ENCODE results near the gene TPSB2.

The TPSB2 gene

DNA sequence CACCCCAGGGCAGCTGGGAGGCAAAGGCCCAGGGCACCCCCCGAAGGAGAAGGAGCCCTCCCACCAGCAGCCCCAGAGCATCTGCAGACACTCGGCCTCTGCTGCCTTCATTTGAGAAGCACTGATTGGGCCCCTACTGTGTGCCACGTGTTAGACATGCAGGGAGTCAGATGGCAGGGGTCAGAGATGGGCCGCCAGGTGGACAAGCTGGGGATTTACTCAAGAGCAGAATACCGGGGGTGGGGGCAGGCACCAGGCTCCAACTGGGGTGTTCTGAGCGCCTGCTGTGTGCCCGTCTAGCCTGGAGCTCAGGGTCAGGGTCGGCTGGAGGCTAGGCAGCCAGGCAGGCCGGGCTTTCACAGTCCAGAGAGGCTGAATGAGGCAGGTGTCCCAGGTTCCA, 23.7 kb downstream of the TPSB2 start:
- H3K27ac ChIP-seq (ENCODE audit: low read length, poor library complexity, severe bottlenecking): no peak overlapping the region
- no peaks in the 10 kb centered on the region for H3K9me3 ChIP-seq (ENCODE audit: control insufficient read depth, low read length)
- H2BK120ac ChIP-seq (ENCODE audit: low read depth, low read length): no peak overlapping the region
- 78% methylated on average over 9 of the region's 9 CpGs for WGBS
- no peak overlapping the region for H3K23ac ChIP-seq (ENCODE audit: low read length in 2 of 2)
- no peak overlapping the region for H4K91ac ChIP-seq (ENCODE audit: low read length)
- no peak overlapping the region for H2BK15ac ChIP-seq (ENCODE audit: low read depth, poor library complexity, severe bottlenecking)
- no peak overlapping the region for H4K8ac ChIP-seq (ENCODE audit: low read length)
- no peak overlapping the region for H3K4me3 ChIP-seq (ENCODE audit: insufficient read depth in 1 of 2, low read depth in 1 of 2, low read length in 2 of 2)
- no peak overlapping the region for H3K4ac ChIP-seq (ENCODE audit: low read depth in 1 of 2, low read length in 2 of 2)
- H3K9ac ChIP-seq (ENCODE audit: low read length): no peak overlapping the region
- no peak overlapping the region for H2AFZ ChIP-seq (ENCODE audit: low read depth, low read length)
- H3K79me1 ChIP-seq (replicated peaks; ENCODE audit: low read length, poor library complexity, severe bottlenecking): no peaks in the 10 kb centered on the region
- H3K4me1 ChIP-seq (ENCODE audit: control insufficient read depth, insufficient read depth, low read depth, low read length): no peaks in the 10 kb centered on the region
- H3K36me3 ChIP-seq (ENCODE audit: control insufficient read depth in 1 of 2, insufficient read depth in 2 of 2, low read depth in 1 of 2, low read length in 2 of 2): peaks cover 0 to 2% of the 10 kb centered on the region in 2 experiments
- H3K18ac ChIP-seq (ENCODE audit: low read depth in 1 of 2, low read length in 2 of 2): no peak overlapping the region
- peaks cover 0 to 3% of the 10 kb centered on the region in 2 experiments for H3K27me3 ChIP-seq (ENCODE audit: control insufficient read depth in 1 of 2, insufficient read depth in 1 of 2, low read length in 2 of 2)
- no peak overlapping the region for H3K14ac ChIP-seq (ENCODE audit: low read length in 2 of 2)
- H2BK12ac ChIP-seq (ENCODE audit: low read length in 2 of 2): no peak overlapping the region
- H2AK5ac ChIP-seq (ENCODE audit: low read length, severe bottlenecking): no peak overlapping the region
- H3K4me2 ChIP-seq (ENCODE audit: low read length, poor library complexity, severe bottlenecking): no peak overlapping the region
- DNase-seq: no peak
- H2BK5ac ChIP-seq (ENCODE audit: low read depth, low read length, poor library complexity, severe bottlenecking): no peak overlapping the region

DNA sequence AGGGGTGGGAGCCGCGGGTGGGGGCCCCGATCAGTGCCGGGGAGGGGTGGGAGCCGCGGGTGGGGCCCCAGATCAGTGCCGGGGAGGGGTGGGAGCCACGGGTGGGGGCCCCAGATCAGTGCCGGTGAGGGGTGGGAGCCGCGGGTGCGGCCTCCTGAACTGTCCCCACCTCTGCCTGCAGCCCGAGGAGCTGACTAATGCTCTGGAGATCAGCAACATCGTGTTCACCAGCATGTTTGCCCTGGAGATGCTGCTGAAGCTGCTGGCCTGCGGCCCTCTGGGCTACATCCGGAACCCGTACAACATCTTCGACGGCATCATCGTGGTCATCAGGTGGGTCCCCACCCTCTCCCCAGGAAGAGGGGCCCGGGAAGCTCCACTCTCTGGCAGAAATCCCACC, 25.1 kb downstream of the TPSB2 start:
- H3K27me3 ChIP-seq (ENCODE audit: control insufficient read depth in 1 of 2, insufficient read depth in 1 of 2, low read length in 2 of 2): peaks cover 0 to 3% of the 10 kb centered on the region in 2 experiments
- H2AK5ac ChIP-seq (ENCODE audit: low read length, severe bottlenecking): no peak overlapping the region
- H4K91ac ChIP-seq (ENCODE audit: low read length): no peak overlapping the region
- H3K4me2 ChIP-seq (ENCODE audit: low read length, poor library complexity, severe bottlenecking): no peak overlapping the region
- no peak overlapping the region for H3K14ac ChIP-seq (ENCODE audit: low read length in 2 of 2)
- no peak overlapping the region for H2BK15ac ChIP-seq (ENCODE audit: low read depth, poor library complexity, severe bottlenecking)
- no peaks in the 10 kb centered on the region for H3K79me1 ChIP-seq (replicated peaks; ENCODE audit: low read length, poor library complexity, severe bottlenecking)
- peaks cover 0 to 2% of the 10 kb centered on the region in 2 experiments for H3K36me3 ChIP-seq (ENCODE audit: control insufficient read depth in 1 of 2, insufficient read depth in 2 of 2, low read depth in 1 of 2, low read length in 2 of 2)
- H3K4me3 ChIP-seq (ENCODE audit: insufficient read depth in 1 of 2, low read depth in 1 of 2, low read length in 2 of 2): no peak overlapping the region
- H2BK12ac ChIP-seq (ENCODE audit: low read length in 2 of 2): no peak overlapping the region
- no peak overlapping the region for H2AFZ ChIP-seq (ENCODE audit: low read depth, low read length)
- H2BK5ac ChIP-seq (ENCODE audit: low read depth, low read length, poor library complexity, severe bottlenecking): no peak overlapping the region
- DNase-seq: no peak
- H3K9me3 ChIP-seq (ENCODE audit: control insufficient read depth, low read length): no peaks in the 10 kb centered on the region
- no peak overlapping the region for H3K9ac ChIP-seq (ENCODE audit: low read length)
- 93% methylated on average over 14 of the region's 21 CpGs for WGBS
- no peak overlapping the region for H3K27ac ChIP-seq (ENCODE audit: low read length, poor library complexity, severe bottlenecking)
- H3K23ac ChIP-seq (ENCODE audit: low read length in 2 of 2): no peak overlapping the region
- no peak overlapping the region for H4K8ac ChIP-seq (ENCODE audit: low read length)
- no peaks in the 10 kb centered on the region for H3K4me1 ChIP-seq (ENCODE audit: control insufficient read depth, insufficient read depth, low read depth, low read length)
- H3K18ac ChIP-seq (ENCODE audit: low read depth in 1 of 2, low read length in 2 of 2): no peak overlapping the region
- H3K4ac ChIP-seq (ENCODE audit: low read depth in 1 of 2, low read length in 2 of 2): no peak overlapping the region
- no peak overlapping the region for H2BK120ac ChIP-seq (ENCODE audit: low read depth, low read length)

DNA sequence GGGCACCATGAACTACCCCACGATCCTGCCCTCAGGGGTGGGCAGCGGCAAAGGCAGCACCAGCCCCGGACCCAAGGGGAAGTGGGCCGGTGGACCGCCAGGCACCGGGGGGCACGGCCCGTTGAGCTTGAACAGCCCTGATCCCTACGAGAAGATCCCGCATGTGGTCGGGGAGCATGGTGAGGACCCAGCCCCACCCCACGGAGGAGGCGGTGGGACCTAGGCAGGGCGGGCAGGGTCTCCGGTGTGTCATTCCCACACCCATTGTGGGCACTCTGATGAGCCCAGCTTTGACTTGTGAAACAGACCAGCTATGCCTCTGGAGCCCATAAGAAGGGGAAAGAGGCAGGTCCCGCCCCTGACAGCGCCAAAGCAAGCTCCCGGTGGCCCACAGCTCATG, 27.7 kb downstream of the TPSB2 start:
- H2BK5ac ChIP-seq (ENCODE audit: low read depth, low read length, poor library complexity, severe bottlenecking): no peak overlapping the region
- peaks cover 0 to 2% of the 10 kb centered on the region in 2 experiments for H3K36me3 ChIP-seq (ENCODE audit: control insufficient read depth in 1 of 2, insufficient read depth in 2 of 2, low read depth in 1 of 2, low read length in 2 of 2)
- H3K4me3 ChIP-seq (ENCODE audit: insufficient read depth in 1 of 2, low read depth in 1 of 2, low read length in 2 of 2): no peak overlapping the region
- no peak overlapping the region for H2BK120ac ChIP-seq (ENCODE audit: low read depth, low read length)
- WGBS: 90% methylated on average over 18 of the region's 18 CpGs
- no peak overlapping the region for H3K18ac ChIP-seq (ENCODE audit: low read depth in 1 of 2, low read length in 2 of 2)
- H3K27me3 ChIP-seq (ENCODE audit: control insufficient read depth in 1 of 2, insufficient read depth in 1 of 2, low read length in 2 of 2): peaks cover 5 to 6% of the 10 kb centered on the region in 2 experiments
- no peaks in the 10 kb centered on the region for H3K79me1 ChIP-seq (replicated peaks; ENCODE audit: low read length, poor library complexity, severe bottlenecking)
- H3K4me2 ChIP-seq (ENCODE audit: low read length, poor library complexity, severe bottlenecking): no peak overlapping the region
- H3K4ac ChIP-seq (ENCODE audit: low read depth in 1 of 2, low read length in 2 of 2): no peak overlapping the region
- no peak overlapping the region for H2BK15ac ChIP-seq (ENCODE audit: low read depth, poor library complexity, severe bottlenecking)
- no peak overlapping the region for H2BK12ac ChIP-seq (ENCODE audit: low read length in 2 of 2)
- no peak overlapping the region for H3K14ac ChIP-seq (ENCODE audit: low read length in 2 of 2)
- no peak overlapping the region for H2AFZ ChIP-seq (ENCODE audit: low read depth, low read length)
- H4K91ac ChIP-seq (ENCODE audit: low read length): no peak overlapping the region
- no peak overlapping the region for H4K8ac ChIP-seq (ENCODE audit: low read length)
- H3K4me1 ChIP-seq (ENCODE audit: control insufficient read depth, insufficient read depth, low read depth, low read length): no peaks in the 10 kb centered on the region
- H3K23ac ChIP-seq (ENCODE audit: low read length in 2 of 2): no peak overlapping the region
- H3K9ac ChIP-seq (ENCODE audit: low read length): no peak overlapping the region
- no peak overlapping the region for H2AK5ac ChIP-seq (ENCODE audit: low read length, severe bottlenecking)
- H3K27ac ChIP-seq (ENCODE audit: low read length, poor library complexity, severe bottlenecking): no peak overlapping the region
- DNase-seq: no peak
- no peaks in the 10 kb centered on the region for H3K9me3 ChIP-seq (ENCODE audit: control insufficient read depth, low read length)

DNA sequence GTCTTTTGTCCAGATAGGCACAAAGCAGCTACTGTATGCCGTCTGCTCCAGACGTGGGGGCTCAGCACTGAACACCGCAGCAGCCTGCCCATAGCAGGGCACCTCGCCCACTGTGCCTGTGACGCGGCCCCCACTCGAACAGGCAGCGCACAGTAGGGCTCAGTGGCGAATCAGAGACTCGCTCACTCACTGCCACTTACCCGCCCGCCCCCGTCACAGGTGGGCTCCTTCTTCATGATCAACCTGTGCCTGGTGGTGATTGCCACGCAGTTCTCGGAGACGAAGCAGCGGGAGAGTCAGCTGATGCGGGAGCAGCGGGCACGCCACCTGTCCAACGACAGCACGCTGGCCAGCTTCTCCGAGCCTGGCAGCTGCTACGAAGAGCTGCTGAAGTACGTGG, 28.5 kb downstream of the TPSB2 start:
- H3K4ac ChIP-seq (ENCODE audit: low read depth in 1 of 2, low read length in 2 of 2): no peak overlapping the region
- 90% methylated on average over 22 of the region's 25 CpGs for WGBS

More for the DNA sequence above, 28.5 kb downstream of the TPSB2 start:
- no peak overlapping the region for H4K91ac ChIP-seq (ENCODE audit: low read length)
- no peak overlapping the region for H3K23ac ChIP-seq (ENCODE audit: low read length in 2 of 2)
- H3K27me3 ChIP-seq (ENCODE audit: control insufficient read depth in 1 of 2, insufficient read depth in 1 of 2, low read length in 2 of 2): peaks cover 5 to 12% of the 10 kb centered on the region in 2 experiments
- H3K36me3 ChIP-seq (ENCODE audit: control insufficient read depth in 1 of 2, insufficient read depth in 2 of 2, low read depth in 1 of 2, low read length in 2 of 2): peaks cover 0 to 2% of the 10 kb centered on the region in 2 experiments
- H2AK5ac ChIP-seq (ENCODE audit: low read length, severe bottlenecking): no peak overlapping the region
- H3K9ac ChIP-seq (ENCODE audit: low read length): no peak overlapping the region
- no peaks in the 10 kb centered on the region for H3K9me3 ChIP-seq (ENCODE audit: control insufficient read depth, low read length)
- no peak overlapping the region for H2BK12ac ChIP-seq (ENCODE audit: low read length in 2 of 2)
- no peak overlapping the region for H3K14ac ChIP-seq (ENCODE audit: low read length in 2 of 2)
- H2BK15ac ChIP-seq (ENCODE audit: low read depth, poor library complexity, severe bottlenecking): no peak overlapping the region
- H3K18ac ChIP-seq (ENCODE audit: low read depth in 1 of 2, low read length in 2 of 2): no peak overlapping the region
- H3K4me1 ChIP-seq (ENCODE audit: control insufficient read depth, insufficient read depth, low read depth, low read length): no peaks in the 10 kb centered on the region
- H3K4me3 ChIP-seq (ENCODE audit: insufficient read depth in 1 of 2, low read depth in 1 of 2, low read length in 2 of 2): no peak overlapping the region
- no peak overlapping the region for H2BK120ac ChIP-seq (ENCODE audit: low read depth, low read length)
- H4K8ac ChIP-seq (ENCODE audit: low read length): no peak overlapping the region
- H3K4me2 ChIP-seq (ENCODE audit: low read length, poor library complexity, severe bottlenecking): no peak overlapping the region
- H3K79me1 ChIP-seq (replicated peaks; ENCODE audit: low read length, poor library complexity, severe bottlenecking): no peaks in the 10 kb centered on the region
- no peak overlapping the region for H2BK5ac ChIP-seq (ENCODE audit: low read depth, low read length, poor library complexity, severe bottlenecking)
- no peak overlapping the region for H2AFZ ChIP-seq (ENCODE audit: low read depth, low read length)
- no peak overlapping the region for H3K27ac ChIP-seq (ENCODE audit: low read length, poor library complexity, severe bottlenecking)
- no peak for DNase-seq

Data from mesenchymal stem cell (in vitro differentiated cells and primary cell).